ENCODE data around the gene TSEN34. TPM values are rescaled to one million over a fixed set of nuclear protein-coding genes. Genes with fewer than 3 reads are reported as not detected.
"Not testable (repeated sequence)": the region's sequence is repeated elsewhere in the genome, so short reads cannot be mapped to it uniquely, and the experiment has no call there.

Gene TSEN34
- total RNA-seq, 1 experiment from 2014 or later = 122 TPM

DNA sequence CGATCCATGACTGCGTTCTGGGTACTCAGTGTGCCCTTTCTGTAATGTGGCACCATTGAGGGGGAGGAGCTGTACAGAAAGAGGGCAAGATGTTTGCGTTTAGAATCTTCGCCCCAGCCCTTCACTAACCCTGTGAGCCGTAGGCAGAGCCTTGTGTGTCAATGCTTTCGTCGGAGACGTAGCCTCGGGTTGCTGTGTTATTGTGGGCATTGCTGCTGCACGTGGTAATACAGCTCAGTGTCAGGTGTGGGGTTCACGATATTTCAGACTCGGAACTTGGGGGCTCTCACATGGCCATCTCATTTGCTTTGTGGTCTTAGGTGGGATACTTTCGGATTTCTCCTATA is 15.7 kb downstream of the TSEN34 start:
- Histone ChIP-seq H3K9ac (ENCODE audit: low read length) (no peak overlapping the region), H3K79me2 (ENCODE audit: low read length) (peaks cover 75% of the 10 kb centered on the region), H3K36me3 (ENCODE audit: low read depth, low read length) (peaks cover 72% of the 10 kb centered on the region), H3K27me3 (ENCODE audit: low read length) (no peaks in the 10 kb centered on the region), H3K9me3 (ENCODE audit: low read length) (no peaks in the 10 kb centered on the region), H4K20me1 (ENCODE audit: low read length) (peaks cover 91% of the 10 kb centered on the region), H3F3A (ENCODE audit: low read length, unreplicated experiment) (peaks cover 48% of the 10 kb centered on the region), H3K27ac (ENCODE audit: low read length) (no peak overlapping the region), H3K4me3 (ENCODE audit: low read length) (no peak overlapping the region), H3K9me2 (replicated peaks; ENCODE audit: low read length) (no peaks in the 10 kb centered on the region), H2AFZ (ENCODE audit: low read length) (no peak overlapping the region), H3K4me2 (ENCODE audit: low read length) (no peak overlapping the region), H3K4me1 (ENCODE audit: insufficient read depth, low read length) (peaks cover 65% of the 10 kb centered on the region)
- ChIA-PET POLR2A (ENCODE audit: unreplicated experiment) (no interaction called here), CTCF (interaction anchor here (0.6 kb wide), 1 partner anchor 38 kb away, joined by 4 read pairs; no protein-coding TSS in a partner anchor)
- ATAC-seq (no peak), DNase-seq (no peak)
- intact Hi-C loops (cut with micrococcal nuclease) = no loop called here
- BruUV-seq (replicated peaks) = no TSS peak
- TF ChIP-seq EZH2phosphoT487 (IDR thresholded peaks at IDR 0.05; ENCODE audit: borderline replicate concordance, low read length) (no peak), CTCF (conservative IDR thresholded peaks at IDR 0.05; ENCODE audit: low read depth, low read length) (no peak), EZH2 (IDR thresholded peaks at IDR 0.05; ENCODE audit: low read length, unreplicated experiment) (no peak)

DNA sequence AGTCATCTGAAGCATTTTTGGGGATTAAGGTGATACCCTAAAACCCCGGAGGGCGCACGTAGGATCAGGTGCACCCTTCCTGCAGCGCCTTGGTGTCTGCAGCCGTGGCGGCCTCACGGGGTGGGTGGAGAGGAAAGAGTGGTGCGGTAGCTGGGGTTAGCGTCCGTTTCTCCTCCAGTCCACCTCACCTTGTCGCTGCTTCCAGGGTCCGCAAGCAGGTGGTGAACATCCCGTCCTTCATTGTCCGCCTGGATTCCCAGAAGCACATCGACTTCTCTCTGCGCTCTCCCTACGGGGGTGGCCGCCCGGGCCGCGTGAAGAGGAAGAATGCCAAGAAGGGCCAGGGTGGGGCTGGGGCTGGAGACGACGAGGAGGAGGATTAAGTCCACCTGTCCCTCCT is 16.1 kb downstream of the TSEN34 start:
- intact Hi-C loops (cut with micrococcal nuclease); H3K4me3 ChIP-seq (ENCODE audit: low read length); H3K27ac ChIP-seq (ENCODE audit: low read length); H3K27me3 ChIP-seq (ENCODE audit: low read length); H3K9me3 ChIP-seq (ENCODE audit: low read length); H3K4me2 ChIP-seq (ENCODE audit: low read length); BruUV-seq (replicated peaks); H2AFZ ChIP-seq (ENCODE audit: low read length); POLR2A ChIA-PET (ENCODE audit: unreplicated experiment); H3K9me2 ChIP-seq (replicated peaks; ENCODE audit: low read length); DNase-seq; ATAC-seq; H3K9ac ChIP-seq (ENCODE audit: low read length): not testable (repeated sequence)
- Histone ChIP-seq H4K20me1 (ENCODE audit: low read length) (peaks cover 87% of the 10 kb centered on the region), H3F3A (ENCODE audit: low read length, unreplicated experiment) (peaks cover 44% of the 10 kb centered on the region), H3K79me2 (ENCODE audit: low read length) (peaks cover 71% of the 10 kb centered on the region), H3K4me1 (ENCODE audit: insufficient read depth, low read length) (peaks cover 62% of the 10 kb centered on the region), H3K36me3 (ENCODE audit: low read depth, low read length) (peaks cover 68% of the 10 kb centered on the region)
- CTCF ChIA-PET = interaction anchor here (0.6 kb wide), 1 partner anchor 39 kb away, joined by 4 read pairs; no protein-coding TSS in a partner anchor

GRCh38 chr19:54207676-54207982 is 16.5 kb downstream of the TSEN34 start:
- Histone ChIP-seq H3K27me3 (ENCODE audit: low read length) (no peaks in the 10 kb centered on the region), H3K9ac (ENCODE audit: low read length) (no peak overlapping the region), H3K4me3 (ENCODE audit: low read length) (no peak overlapping the region), H3F3A (ENCODE audit: low read length, unreplicated experiment) (peaks cover 41% of the 10 kb centered on the region), H3K9me2 (replicated peaks; ENCODE audit: low read length) (no peaks in the 10 kb centered on the region), H3K4me2 (ENCODE audit: low read length) (no peak overlapping the region), H2AFZ (ENCODE audit: low read length) (no peak overlapping the region), H3K4me1 (ENCODE audit: insufficient read depth, low read length) (peaks cover 58% of the 10 kb centered on the region), H3K79me2 (ENCODE audit: low read length) (peaks cover 70% of the 10 kb centered on the region), H3K27ac (ENCODE audit: low read length) (no peak overlapping the region), H4K20me1 (ENCODE audit: low read length) (peaks cover 83% of the 10 kb centered on the region), H3K9me3 (ENCODE audit: low read length) (no peaks in the 10 kb centered on the region), H3K36me3 (ENCODE audit: low read depth, low read length) (peaks cover 63% of the 10 kb centered on the region)
- POLR2A ChIA-PET (ENCODE audit: unreplicated experiment) = no interaction called here
- BruUV-seq (replicated peaks) = no TSS peak
- intact Hi-C loops (cut with micrococcal nuclease) = no loop called here
- TF ChIP-seq EZH2 (IDR thresholded peaks at IDR 0.05; ENCODE audit: low read length, unreplicated experiment) = no peak
- no peak for TF ChIP-seq CTCF (conservative IDR thresholded peaks at IDR 0.05; ENCODE audit: low read depth, low read length)
- no peak for TF ChIP-seq EZH2phosphoT487 (IDR thresholded peaks at IDR 0.05; ENCODE audit: borderline replicate concordance, low read length)
- CTCF ChIA-PET = no interaction called here
- ATAC-seq (no peak), DNase-seq (no peak)
